GM12878 (cell line): Measurements from ENCODE around the gene COX6A2. TPM values are rescaled to one million over a fixed set of nuclear protein-coding genes. Genes with fewer than 3 reads are reported as not detected.

Experiments used
- ATAC-seq: fragments of 200-7000 bp; cut with Tn5 transposase; 3 replicates; pipeline ENCODE4 v1.9.1; 2020; ENCODE audit warnings: mild to moderate bottlenecking, moderate library complexity
- BruUV-seq: library from RNA; stranded (reverse); fragments of 400-500 nt; replicated peaks from 2 replicates; lab custom pipeline; 2021; lab: Mats Ljungman, UMichigan
- CTCF ChIA-PET: fragments of 300-600 bp; sonication (Branson Sonifier 250); formaldehyde crosslinking; extraction: SDS; loops from one replicate; lab custom pipeline; 2021; ENCODE audit warnings: inconsistent platforms; lab: Yijun Ruan, JAX
- POLR2A ChIA-PET: fragments of 350-600 bp; formaldehyde crosslinking; extraction: SDS; loops from one replicate; lab custom pipeline; 2021; ENCODE audit warnings: inconsistent platforms; lab: Charles Lee
- RAD21 ChIA-PET: fragments of 300-600 bp; sonication (Branson Sonifier 250); formaldehyde crosslinking; loops from one replicate; lab custom pipeline; 2023; ENCODE audit warnings: antibody characterized with exemption; ENCODE audit not compliant: unreplicated experiment; lab: Charles Lee
- SMC1A ChIA-PET: fragments of 300-600 bp; sonication (Branson Sonifier 250); formaldehyde crosslinking; loops from one replicate; lab custom pipeline; 2023; ENCODE audit not compliant: unreplicated experiment, uncharacterized antibody; lab: Charles Lee
- DNase-seq: peaks from one replicate; pipeline ENCODE4 v3.0.0-alpha.2; 2011; ENCODE audit warnings: low read depth, low spot score
- FAIRE-seq: peaks from 3 replicates; lab custom pipeline; 2011; peaks lifted over from hg19 to GRCh38; lab: Jason Lieb, UNC
- H2AFZ ChIP-seq: 2 replicates; pipeline ENCODE4 v1.6.0; 2011; ENCODE audit warnings: low read depth, low read length, control low read depth; ENCODE audit not compliant: control insufficient read depth
- H3K27ac ChIP-seq: 2 replicates; pipeline ENCODE4 v1.5.1; 2011; ENCODE audit warnings: control low read depth; ENCODE audit not compliant: control insufficient read depth, insufficient read depth
- H3K27me3 ChIP-seq, 2 experiments: replicated peaks in 1 of 2; 2 replicates each; pipeline versions ENCODE4 v1.6.0 to v1.6.1; 2011; ENCODE audit warnings: low read length in 1 of 2; ENCODE audit not compliant: control insufficient read depth in 2 of 2, insufficient read depth in 2 of 2
- H3K36me3 ChIP-seq, 2 experiments: 2 replicates each; pipeline ENCODE4 v1.5.1; 2011; ENCODE audit warnings: low read length in 1 of 2; ENCODE audit not compliant: control insufficient read depth in 2 of 2, insufficient read depth in 2 of 2
- H3K4me1 ChIP-seq: 2 replicates; pipeline ENCODE4 v1.6.1; 2011; ENCODE audit warnings: mild to moderate bottlenecking, low read length, moderate library complexity, mixed read lengths; ENCODE audit not compliant: control insufficient read depth, insufficient read depth
- H3K4me2 ChIP-seq: 2 replicates; pipeline ENCODE4 v1.6.0; 2011; ENCODE audit warnings: control low read depth; ENCODE audit not compliant: control insufficient read depth, insufficient read depth
- H3K4me3 ChIP-seq: fragments of 200-600 bp; sonication (generic); 2 replicates; pipeline ENCODE4 v1.5.1; 2016
- H3K79me2 ChIP-seq: 2 replicates; pipeline ENCODE4 v1.6.0; 2011; ENCODE audit warnings: low read length; ENCODE audit not compliant: control insufficient read depth, insufficient read depth
- H3K9ac ChIP-seq: 2 replicates; pipeline ENCODE4 v1.8.0; 2011; ENCODE audit warnings: low read length, control low read depth, mixed read lengths; ENCODE audit not compliant: control insufficient read depth, insufficient read depth
- H3K9me3 ChIP-seq: replicated peaks from 3 replicates; pipeline ENCODE4 v1.5.1; 2011; ENCODE audit warnings: mild to moderate bottlenecking, low read length; ENCODE audit not compliant: control insufficient read depth, insufficient read depth
- H4K20me1 ChIP-seq: 2 replicates; pipeline ENCODE4 v1.6.0; 2011; ENCODE audit not compliant: control insufficient read depth, insufficient read depth
- CBX5 ChIP-seq: sonication (generic); IDR thresholded peaks from 2 replicates; pipeline ENCODE4 v1.6.1; 2016; ENCODE audit warnings: low read depth, moderate library complexity, mild to moderate bottlenecking, inconsistent platforms
- NFYB ChIP-seq: IDR thresholded peaks from 2 replicates; pipeline ENCODE4 v1.6.1; 2011; ENCODE audit warnings: low read depth, mild to moderate bottlenecking, low read length, improper control_type of control experiment, moderate library complexity; ENCODE audit not compliant: insufficient read depth
- ZBTB33 ChIP-seq: fragments of 450-650 bp; IDR thresholded peaks from 2 replicates; pipeline ENCODE4 v1.6.1; 2017; ENCODE audit warnings: mild to moderate bottlenecking
- ZBTB40 ChIP-seq: fragments of 450-650 bp; IDR thresholded peaks from 2 replicates; pipeline ENCODE4 v1.6.1; 2016; ENCODE audit warnings: mild to moderate bottlenecking, moderate library complexity, borderline replicate concordance
- WGBS: methylation state at CpG from one replicate; pipeline ENCODE4 v1.1.6; 2016; ENCODE audit warnings: low lambda C conversion rate; ENCODE audit not compliant: insufficient replicate concordance, insufficient coverage; ENCODE audit errors: missing lambda C conversion rate; 5-methylcytosine and 5-hydroxymethylcytosine counted together
- in situ Hi-C: fragments of 300-500 bp; cut with MboI; formaldehyde crosslinking; loops from 9 replicates; pipeline ENCODE4 v1.14.3; 2018; ENCODE audit warnings: mixed read lengths
- intact Hi-C: fragments of 100-400 bp; cut with micrococcal nuclease; formaldehyde crosslinking; loops from one replicate; pipeline ENCODE4 v1.14.2; 2022; ENCODE audit not compliant: unreplicated experiment
- polyA plus RNA-seq, 11 experiments: library from polyadenylated mRNA; depleted of rRNA in 4 of 11; unstranded in 6 of 11; stranded (reverse) in 5 of 11; fragments of >200 nt; fragmentation: Nextera tagmentation in 4 of 11; fragmentation: Illumina TruSeq in 1 of 11; extraction: Ambion mirVana in 4 of 11; extraction: Trizol in 1 of 11; gene quantifications; 1 replicate in 1 of 11; 2 replicates in 10 of 11; pipeline versions ENCODE4 v1.2.1 to v1.2.3, GENCODE V29; 2011 to 2016; ENCODE audit warnings: inconsistent platforms in 2 of 11, missing spikeins in 2 of 11, low read depth in 1 of 11
- total RNA-seq, 4 experiments: library from RNA; depleted of rRNA in 3 of 4; stranded (reverse); fragments of >200 nt in 3 of 4; fragmentation: Illumina TruSeq in 1 of 4; extraction: Trizol in 1 of 4; gene quantifications; 2 replicates each; pipeline versions ENCODE4 v1.2.1 to v1.2.3, GENCODE V29; 2013 to 2021

The COX6A2 gene
- total and polyA plus RNA-seq, 10 of the 15 experiments (the other 5 are each of a cell fraction or from before 2014, with no cell fraction given) = not detected

GRCh38 chr16:31473264-31473984 is 45.3 kb upstream of the COX6A2 start:
- H3K4me3 ChIP-seq = no peak overlapping the region
- intact Hi-C loops = no loop called here

More at GRCh38 chr16:31473264-31473984, 45.3 kb upstream of the COX6A2 start:
- in situ Hi-C loops = no loop called here
- Histone ChIP-seq H3K27me3 (peaks cover 0 to 5% of the 10 kb centered on the region in 2 experiments; a peak in 3 of 4 replicates), H3K4me2 (no peak overlapping the region), H3K9me3 (no peaks in the 10 kb centered on the region), H2AFZ (no peak overlapping the region), H3K4me1 (peaks cover 7% of the 10 kb centered on the region; the same call in 1 of the 2 replicates), H4K20me1 (no peaks in the 10 kb centered on the region), H3K27ac (no peak overlapping the region), H3K9ac (no peak overlapping the region), H3K79me2 (no peaks in the 10 kb centered on the region), H3K36me3 (no peaks in the 10 kb centered on the region)
- RAD21 ChIA-PET = no interaction called here
- FAIRE-seq (no peak), ATAC-seq (no peak), DNase-seq (no peak)
- POLR2A ChIA-PET = no interaction called here
- TF ChIP-seq ZBTB33 = no peak
- TF ChIP-seq ZBTB40 = no peak
- TF ChIP-seq CBX5 = no peak
- 0 out of 2 replicates have a peak, but pooled peaks have one; percentile 6 for TF ChIP-seq NFYB
- BruUV-seq = no TSS peak
- CTCF ChIA-PET = no interaction called here
- SMC1A ChIA-PET = interaction anchor here (1.5 kb wide), 1 partner anchor 13 kb away, joined by 3 read pairs; no protein-coding TSS in a partner anchor
- WGBS = 65% methylated on average over 17 of the region's 17 CpGs
